Adrenal gland (tissue), 12 donors: ENCODE results near the gene SUFU. TPM values are rescaled to one million over a fixed set of nuclear protein-coding genes. Genes with fewer than 3 reads are reported as not detected.

Experiments used
- DNase-seq, 7 donors: peaks; one replicate each; pipeline ENCODE4 v3.0.0-alpha.2; 2019 to 2020
- H3K27ac ChIP-seq, 5 donors: fragments of 200-600 bp; sonication (generic) in 4 of 5; 1 replicate in 3 of 5; 2 replicates in 2 of 5; pipeline versions ENCODE4 v1.5.1 to v1.8.0; 2016 to 2020; ENCODE audit warnings: mild to moderate bottlenecking in 1 of 5
- H3K27me3 ChIP-seq: fragments of 200-600 bp; 2 replicates; pipeline ENCODE4 v1.8.0; 2021
- H3K36me3 ChIP-seq, 2 donors: fragments of 200-600 bp; replicated peaks in 1 of 2; 1 replicate in 1 of 2; 2 replicates in 1 of 2; pipeline versions ENCODE4 v1.5.1 to v1.8.0; 2018 to 2022
- H3K4me1 ChIP-seq, 2 donors: fragments of 200-600 bp; replicated peaks in 1 of 2; 1 replicate in 1 of 2; 2 replicates in 1 of 2; pipeline versions ENCODE4 v1.5.1 to v1.8.0; 2018 to 2021
- H3K4me3 ChIP-seq, 4 donors: fragments of 200-600 bp; sonication (generic) in 3 of 4; one replicate each; pipeline ENCODE4 v1.5.1; 2016 to 2018
- H3K9me3 ChIP-seq, 3 donors: fragments of 200-600 bp; sonication (generic) in 1 of 3; replicated peaks in 1 of 3; 1 replicate in 2 of 3; 2 replicates in 1 of 3; pipeline versions ENCODE4 v1.5.1 to v1.8.0; 2016 to 2021
- CTCF ChIP-seq, 6 experiments: fragments of 450-650 bp in 4 of 6; fragments of 200-600 bp in 2 of 6; sonication (generic) in 1 of 6; IDR thresholded peaks; 1 replicate in 5 of 6; 2 replicates in 1 of 6; pipeline versions ENCODE4 v1.5.1 to v1.8.0; 2016 to 2021; ENCODE audit warnings: antibody characterized with exemption in 6 of 6, mild to moderate bottlenecking in 2 of 6, moderate library complexity in 1 of 6
- POLR2A ChIP-seq, 2 donors: fragments of 450-650 bp; IDR thresholded peaks; one replicate each; pipeline ENCODE4 v1.6.1; 2017; ENCODE audit warnings: antibody characterized with exemption in 2 of 2, mild to moderate bottlenecking in 2 of 2, moderate library complexity in 1 of 2
- WGBS, 4 donors: extraction: QIAGEN DNeasy Blood & Tissue Kit in 2 of 4; methylation state at CpG; one replicate each; pipeline versions ENCODE4 v1.1.5 to v1.1.7; 2013 to 2017; 5-methylcytosine and 5-hydroxymethylcytosine counted together
- intact Hi-C, 2 donors: fragments of 100-400 bp; cut with DNase I; formaldehyde crosslinking; loops; one replicate each; pipeline versions ENCODE4 v1.14.1 to v1.15.0; 2022 to 2023
- polyA plus RNA-seq, 3 donors: library from polyadenylated mRNA; stranded (reverse); fragments of 200-250 nt in 2 of 3; fragments of 350-450 nt in 1 of 3; fragmentation: Illumina TruSeq in 1 of 3; extraction: RNeasy Lipid Tissue Mini Kit (QIAGEN cat#74804) in 1 of 3; gene quantifications; one replicate each; pipeline ENCODE4 v1.2.3, GENCODE V29; 2013 to 2014
- total RNA-seq, 9 donors: library from RNA; depleted of rRNA in 4 of 9; stranded (reverse); fragments of >200 nt in 4 of 9; fragments of 120-200 nt in 1 of 9; fragmentation: NEBNext Ultra II Directional in 1 of 9; extraction: Animal tissue kit (Norgen Biotek cat#: 25700) in 1 of 9; gene quantifications; one replicate each; pipeline versions ENCODE4 v1.1.0 to v1.2.4, GENCODE V29; 2013 to 2023
- donor health status: healthy with polysubstance abuse.
- donor health status: Bipolar disorder and iron deficiency.
- donor health status: DM: yes; HTN: yes; CAD: no.
- donor health status: DM: no; HTN: no; CAD: no.
- donor health status: DM: no; HTN: no; CAD: no.
- donor health status: DM: yes; HTN: yes; CAD: no.

Gene SUFU
- total and polyA plus RNA-seq, 12 donors: 4.3 to 20.2 (median 11.1) TPM

DNA sequence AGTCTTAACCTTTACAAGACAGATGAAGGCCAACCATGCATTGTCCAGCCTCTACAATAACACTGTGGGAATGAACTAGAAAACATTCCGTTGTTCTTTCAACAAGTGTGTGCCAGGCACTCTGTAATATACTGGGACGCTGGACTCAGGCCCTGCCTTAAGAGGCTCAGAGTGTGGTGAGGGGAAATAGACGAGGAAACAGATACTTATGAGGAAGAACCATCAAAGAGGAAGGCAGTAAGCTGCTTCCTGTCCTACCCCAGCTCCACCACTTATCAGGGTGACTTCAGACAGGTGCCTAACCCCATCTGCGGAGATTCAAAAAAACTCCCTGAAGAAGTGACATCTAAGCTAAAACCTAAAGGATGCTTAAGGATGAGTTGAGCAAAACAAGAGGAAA, 131.6 kb downstream of the SUFU start:
- no peak for DNase-seq
- Histone ChIP-seq H3K9me3 (no peaks in the 10 kb centered on the region), H3K4me1 (peaks cover 18 to 30% of the 10 kb centered on the region in 2 donors), H3K4me3 (no peak overlapping the region), H3K27me3 (no peaks in the 10 kb centered on the region), H3K36me3 (peaks cover 0 to 7% of the 10 kb centered on the region in 2 donors), H3K27ac (peak overlapping the region in 1 of 5 donors; percentile 88)
- 45 to 53% (median 50%) methylated on average over 4 of the region's 4 CpGs for whole genome bisulfite sequencing, 4 donors
- intact Hi-C loops: no loop called here
- TF ChIP-seq CTCF (IDR thresholded peaks at IDR 0.05): no peak
- TF ChIP-seq POLR2A (IDR thresholded peaks at IDR 0.05): no peak

DNA sequence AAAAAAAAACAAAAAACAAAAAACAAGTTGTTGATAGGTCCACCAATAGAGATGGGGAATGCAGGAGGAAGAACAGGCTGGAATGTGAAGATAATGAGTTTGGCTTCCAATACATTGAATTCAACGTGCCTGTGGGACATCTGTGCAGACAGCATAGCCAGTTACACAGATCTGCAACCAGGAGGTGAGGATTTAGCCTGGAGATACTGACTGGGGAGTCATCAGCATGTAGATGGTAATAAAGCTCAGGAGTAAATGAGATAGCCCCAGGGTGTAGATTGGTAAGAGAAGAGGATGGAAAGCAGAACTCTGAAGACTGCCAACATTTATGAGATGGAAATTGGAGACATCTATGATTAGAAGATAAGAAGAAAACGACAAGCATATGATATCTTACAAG, 135.8 kb downstream of the SUFU start:
- H3K27me3 ChIP-seq: no peaks in the 10 kb centered on the region
- no peak overlapping the region for H3K4me3 ChIP-seq
- 20 to 43% (median 32%) methylated on average over 2 of the region's 2 CpGs for WGBS, 4 donors
- TF ChIP-seq CTCF (IDR thresholded peaks at IDR 0.05) (no peak), POLR2A (IDR thresholded peaks at IDR 0.05) (no peak)
- no peak for DNase-seq
- no peaks in the 10 kb centered on the region for H3K36me3 ChIP-seq
- H3K27ac ChIP-seq: no peak overlapping the region
- peaks cover 1 to 11% of the 10 kb centered on the region in 2 donors for H3K4me1 ChIP-seq
- H3K9me3 ChIP-seq: no peaks in the 10 kb centered on the region
- intact Hi-C loops: no loop called here

- intact Hi-C loops: no loop called here
- 10 to 21% (median 19%) methylated on average over 7 of the region's 7 CpGs for WGBS, 4 donors
- H3K4me3 ChIP-seq: peak overlapping the region in 2 of 4 donors; percentile 82 to 88
Measured at GRCh38 chr10:102641402-102641801, 137.6 kb downstream of the SUFU start.

More at GRCh38 chr10:102641402-102641801, 137.6 kb downstream of the SUFU start:
- Histone ChIP-seq H3K27ac (peak overlapping the region; percentile 87 to 99 (median 97)), H3K4me1 (peaks cover 4 to 7% of the 10 kb centered on the region in 2 donors), H3K9me3 (no peaks in the 10 kb centered on the region), H3K27me3 (no peaks in the 10 kb centered on the region), H3K36me3 (no peaks in the 10 kb centered on the region)
- TF ChIP-seq POLR2A (IDR thresholded peaks at IDR 0.05): no peak
- TF ChIP-seq CTCF (IDR thresholded peaks at IDR 0.05): no peak
- DNase-seq: no peak
